ENCODE measurements around the gene FNIP2.

GRCh38 chr4:158809611-158810486, 41.0 kb downstream of the FNIP2 start:
- TF ChIP-seq EZH2 (IDR thresholded peaks at IDR 0.05; ENCODE audit: insufficient read depth, poor library complexity, severe bottlenecking) (no peak), EZH2phosphoT487 (IDR thresholded peaks at IDR 0.05; ENCODE audit: insufficient read depth, low read depth) (peak; percentile 90)
